ENCODE results near the gene RRP36.

- no peak for TF ChIP-seq CTCF (conservative IDR thresholded peaks at IDR 0.05; ENCODE audit: low read depth, low read length)
- no peak for TF ChIP-seq EZH2 (IDR thresholded peaks at IDR 0.05; ENCODE audit: borderline replicate concordance, low read depth, low read length, poor library complexity, severe bottlenecking)
These were observed 12.2 kb downstream of the RRP36 start for GRCh38 chr6:43033496-43034189.
